ENCODE measurements around the gene SPATA21.

GRCh38 chr1:16366722-16367257 is 70.4 kb downstream of the SPATA21 start, which contains the start of gene SZRD1:
- TF ChIP-seq, protein P1, sequence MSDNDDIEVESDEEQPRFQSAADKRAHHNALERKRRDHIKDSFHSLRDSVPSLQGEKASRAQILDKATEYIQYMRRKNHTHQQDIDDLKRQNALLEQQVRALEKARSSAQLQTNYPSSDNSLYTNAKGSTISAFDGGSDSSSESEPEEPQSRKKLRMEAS (IDR thresholded peaks at IDR 0.05), result no peak; the same call in 1 of the 2 replicates
- TF ChIP-seq POLR2A (IDR thresholded peaks at IDR 0.05; ENCODE audit: low read length) (no peak), USF2 (IDR thresholded peaks at IDR 0.05) (no peak), CTCF (IDR thresholded peaks at IDR 0.05) (no peak), JUN (IDR thresholded peaks at IDR 0.05) (no peak), NR3C1 (IDR thresholded peaks at IDR 0.05) (no peak), CHD4 (IDR thresholded peaks at IDR 0.05; ENCODE audit: borderline replicate concordance) (no peak), FOSB (CRISPR knock-in tag; IDR thresholded peaks at IDR 0.05) (no peak), MAZ (IDR thresholded peaks at IDR 0.05; ENCODE audit: borderline replicate concordance, low read depth, low read length) (no peak; the same call in 1 of the 2 replicates), POLR2AphosphoS2 (conservative IDR thresholded peaks at IDR 0.05; ENCODE audit: low read length) (no peak), MYC (IDR thresholded peaks at IDR 0.05; ENCODE audit: borderline replicate concordance, low read length) (no peak)
- TF ChIP-seq, protein P2, sequence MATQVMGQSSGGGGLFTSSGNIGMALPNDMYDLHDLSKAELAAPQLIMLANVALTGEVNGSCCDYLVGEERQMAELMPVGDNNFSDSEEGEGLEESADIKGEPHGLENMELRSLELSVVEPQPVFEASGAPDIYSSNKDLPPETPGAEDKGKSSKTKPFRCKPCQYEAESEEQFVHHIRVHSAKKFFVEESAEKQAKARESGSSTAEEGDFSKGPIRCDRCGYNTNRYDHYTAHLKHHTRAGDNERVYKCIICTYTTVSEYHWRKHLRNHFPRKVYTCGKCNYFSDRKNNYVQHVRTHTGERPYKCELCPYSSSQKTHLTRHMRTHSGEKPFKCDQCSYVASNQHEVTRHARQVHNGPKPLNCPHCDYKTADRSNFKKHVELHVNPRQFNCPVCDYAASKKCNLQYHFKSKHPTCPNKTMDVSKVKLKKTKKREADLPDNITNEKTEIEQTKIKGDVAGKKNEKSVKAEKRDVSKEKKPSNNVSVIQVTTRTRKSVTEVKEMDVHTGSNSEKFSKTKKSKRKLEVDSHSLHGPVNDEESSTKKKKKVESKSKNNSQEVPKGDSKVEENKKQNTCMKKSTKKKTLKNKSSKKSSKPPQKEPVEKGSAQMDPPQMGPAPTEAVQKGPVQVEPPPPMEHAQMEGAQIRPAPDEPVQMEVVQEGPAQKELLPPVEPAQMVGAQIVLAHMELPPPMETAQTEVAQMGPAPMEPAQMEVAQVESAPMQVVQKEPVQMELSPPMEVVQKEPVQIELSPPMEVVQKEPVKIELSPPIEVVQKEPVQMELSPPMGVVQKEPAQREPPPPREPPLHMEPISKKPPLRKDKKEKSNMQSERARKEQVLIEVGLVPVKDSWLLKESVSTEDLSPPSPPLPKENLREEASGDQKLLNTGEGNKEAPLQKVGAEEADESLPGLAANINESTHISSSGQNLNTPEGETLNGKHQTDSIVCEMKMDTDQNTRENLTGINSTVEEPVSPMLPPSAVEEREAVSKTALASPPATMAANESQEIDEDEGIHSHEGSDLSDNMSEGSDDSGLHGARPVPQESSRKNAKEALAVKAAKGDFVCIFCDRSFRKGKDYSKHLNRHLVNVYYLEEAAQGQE (IDR thresholded peaks at IDR 0.05), result no peak
